G401 (cell line): ENCODE measurements around the gene METTL17. TPM values are rescaled to one million over a fixed set of nuclear protein-coding genes. Genes with fewer than 3 reads are reported as not detected.
"Not testable (repeated sequence)": the region's sequence is repeated elsewhere in the genome, so short reads cannot be mapped to it uniquely, and the experiment has no call there.

Experiments used
- DNase-seq: peaks from one replicate; pipeline ENCODE4 v3.0.0-alpha.2; 2015; ENCODE audit warnings: low spot score
- in situ Hi-C: cut with HindIII; loops from 2 replicates; pipeline ENCODE4 v1.10.0; 2016; ENCODE audit warnings: low sequenced_read_pairs, mixed read lengths
- total RNA-seq: library from RNA; depleted of rRNA; stranded (reverse); fragments of >200 nt; shearing (Covaris generic); gene quantifications from 2 replicates; pipeline ENCODE4 v1.2.3, GENCODE V29; 2014; rRNA removed

Gene METTL17, protein sequence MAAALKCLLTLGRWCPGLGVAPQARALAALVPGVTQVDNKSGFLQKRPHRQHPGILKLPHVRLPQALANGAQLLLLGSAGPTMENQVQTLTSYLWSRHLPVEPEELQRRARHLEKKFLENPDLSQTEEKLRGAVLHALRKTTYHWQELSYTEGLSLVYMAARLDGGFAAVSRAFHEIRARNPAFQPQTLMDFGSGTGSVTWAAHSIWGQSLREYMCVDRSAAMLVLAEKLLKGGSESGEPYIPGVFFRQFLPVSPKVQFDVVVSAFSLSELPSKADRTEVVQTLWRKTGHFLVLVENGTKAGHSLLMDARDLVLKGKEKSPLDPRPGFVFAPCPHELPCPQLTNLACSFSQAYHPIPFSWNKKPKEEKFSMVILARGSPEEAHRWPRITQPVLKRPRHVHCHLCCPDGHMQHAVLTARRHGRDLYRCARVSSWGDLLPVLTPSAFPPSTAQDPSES
- total RNA-seq: 88.2 and 157 TPM in 2 replicates

GRCh38 chr14:20989787-20990600 is at the start of gene METTL17:
TSS of gene METTL17 (plus strand) at chr14:20989980. CDS start at chr14:20990003, 23 bp downstream.
- DNase-seq: peak; percentile 97
- in situ Hi-C loops: no loop called here

- DNase-seq, in situ Hi-C loops: not testable (repeated sequence)
Observed at GRCh38 chr14:20945146-20945545, 44.6 kb upstream of the METTL17 start.

GRCh38 chr14:20946707-20947106 is 43.1 kb upstream of the METTL17 start:
- DNase-seq, in situ Hi-C loops: not testable (repeated sequence)

- in situ Hi-C loops, DNase-seq: not testable (repeated sequence)
Observed at GRCh38 chr14:20954736-20955537, 34.8 kb upstream of the METTL17 start, which contains the start of gene RNASE2. TSS of gene RNASE2 (plus strand) at chr14:20955487. CDS start at chr14:20955772, 285 bp downstream.

DNA sequence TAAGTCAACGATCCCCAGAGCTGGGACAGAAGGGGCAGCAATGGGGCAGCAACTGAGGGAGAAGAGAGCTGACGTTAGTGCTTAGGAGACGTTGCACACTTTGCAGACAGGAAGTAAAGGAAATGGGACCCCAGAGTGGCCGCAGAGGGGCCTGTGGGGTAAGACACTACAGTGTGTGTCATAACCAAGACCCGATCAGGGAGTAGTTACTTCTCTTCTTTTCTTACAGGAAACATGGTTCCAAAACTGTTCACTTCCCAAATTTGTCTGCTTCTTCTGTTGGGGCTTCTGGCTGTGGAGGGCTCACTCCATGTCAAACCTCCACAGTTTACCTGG is 34.3 kb upstream of the METTL17 start:
- DNase-seq, in situ Hi-C loops: not testable (repeated sequence)

DNA sequence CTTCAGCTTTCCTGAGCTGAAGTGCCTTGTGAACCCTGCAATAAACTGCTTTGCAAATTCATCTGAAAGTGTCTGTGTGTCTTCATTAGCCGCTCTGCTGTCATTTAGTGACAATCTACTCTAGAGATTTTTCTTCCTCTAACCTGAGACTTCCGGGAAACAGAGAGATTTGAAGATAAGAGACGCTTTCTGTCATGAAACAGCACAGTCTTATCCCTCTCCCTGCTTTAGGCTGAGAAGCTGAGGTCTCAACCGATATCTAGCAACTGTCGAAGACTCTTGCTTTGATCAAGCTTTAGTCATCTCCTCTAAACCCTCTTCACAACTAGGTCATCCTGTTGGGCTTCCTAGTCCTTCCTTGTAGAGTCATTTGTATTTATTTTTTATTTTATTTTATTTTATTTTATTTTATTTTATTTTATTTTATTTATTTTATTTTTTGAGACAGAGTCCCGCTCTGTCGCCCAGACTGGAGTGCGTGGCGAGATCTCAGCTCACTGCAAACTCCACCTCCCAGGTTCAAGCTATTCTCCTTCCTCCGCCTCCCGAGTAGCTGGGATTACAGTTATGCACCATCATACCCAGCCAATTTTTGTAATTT is 33.3 kb upstream of the METTL17 start:
- no peak for DNase-seq

DNA sequence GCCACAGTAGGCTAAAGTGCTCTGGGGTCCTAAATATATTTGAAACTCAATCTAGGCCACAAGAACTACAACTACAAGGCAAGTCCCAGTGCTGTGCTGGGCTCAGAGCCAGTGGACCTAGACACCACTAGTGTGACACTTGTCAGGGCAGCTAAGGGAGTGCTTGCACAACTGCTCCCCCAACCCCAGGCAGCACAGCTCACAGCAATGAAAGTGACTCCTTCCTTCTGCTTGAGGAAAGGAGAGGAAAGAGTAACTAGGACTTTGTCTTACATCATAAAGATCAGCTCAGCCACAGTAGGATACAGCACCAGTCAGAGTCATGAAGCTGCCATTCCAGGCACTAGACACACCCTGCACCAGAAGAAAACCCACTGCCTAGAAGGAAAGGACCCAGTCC is 30.8 kb upstream of the METTL17 start:
- DNase-seq, in situ Hi-C loops: not testable (repeated sequence)

More for the DNA sequence above, 33.3 kb upstream of the METTL17 start:
- in situ Hi-C loops: no loop called here

DNA sequence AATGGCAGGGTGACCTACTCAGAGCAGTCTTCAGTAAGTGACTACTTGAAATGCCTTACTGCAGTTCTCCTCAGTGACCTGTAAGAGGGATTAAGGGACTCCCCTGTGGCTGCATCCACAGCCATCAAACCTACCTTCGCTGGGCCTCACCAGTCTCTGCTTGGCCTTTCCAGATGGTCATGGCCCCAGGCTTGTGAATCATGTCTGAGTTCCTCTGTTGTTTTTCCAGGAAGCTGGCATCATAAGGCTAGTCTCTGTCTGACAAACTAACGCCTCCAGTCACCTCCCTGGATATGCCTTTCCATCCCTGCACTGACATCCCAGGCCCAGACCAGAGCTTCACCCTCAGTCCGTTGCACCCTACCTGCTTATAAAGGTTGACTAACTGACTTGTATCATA is 20.4 kb upstream of the METTL17 start:
- no peak for DNase-seq
- in situ Hi-C loops: no loop called here

DNA sequence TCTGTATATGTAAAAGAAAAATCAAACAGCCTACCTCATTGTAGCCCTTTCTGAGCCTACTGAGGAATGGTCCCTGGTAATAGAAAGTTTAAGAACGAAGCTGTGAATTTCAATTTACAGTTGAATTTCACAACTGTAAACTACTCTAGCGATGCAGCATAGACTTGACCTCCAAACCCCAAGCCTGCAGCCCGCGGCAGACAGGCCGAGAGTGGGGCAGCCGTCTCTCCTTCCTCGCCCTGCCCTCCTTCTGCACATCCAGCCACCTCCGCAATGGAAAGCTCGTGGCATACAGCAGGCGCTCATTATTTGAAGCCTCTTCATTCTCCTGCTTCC is 19.2 kb upstream of the METTL17 start:
- no peak for DNase-seq
- in situ Hi-C loops: no loop called here

DNA sequence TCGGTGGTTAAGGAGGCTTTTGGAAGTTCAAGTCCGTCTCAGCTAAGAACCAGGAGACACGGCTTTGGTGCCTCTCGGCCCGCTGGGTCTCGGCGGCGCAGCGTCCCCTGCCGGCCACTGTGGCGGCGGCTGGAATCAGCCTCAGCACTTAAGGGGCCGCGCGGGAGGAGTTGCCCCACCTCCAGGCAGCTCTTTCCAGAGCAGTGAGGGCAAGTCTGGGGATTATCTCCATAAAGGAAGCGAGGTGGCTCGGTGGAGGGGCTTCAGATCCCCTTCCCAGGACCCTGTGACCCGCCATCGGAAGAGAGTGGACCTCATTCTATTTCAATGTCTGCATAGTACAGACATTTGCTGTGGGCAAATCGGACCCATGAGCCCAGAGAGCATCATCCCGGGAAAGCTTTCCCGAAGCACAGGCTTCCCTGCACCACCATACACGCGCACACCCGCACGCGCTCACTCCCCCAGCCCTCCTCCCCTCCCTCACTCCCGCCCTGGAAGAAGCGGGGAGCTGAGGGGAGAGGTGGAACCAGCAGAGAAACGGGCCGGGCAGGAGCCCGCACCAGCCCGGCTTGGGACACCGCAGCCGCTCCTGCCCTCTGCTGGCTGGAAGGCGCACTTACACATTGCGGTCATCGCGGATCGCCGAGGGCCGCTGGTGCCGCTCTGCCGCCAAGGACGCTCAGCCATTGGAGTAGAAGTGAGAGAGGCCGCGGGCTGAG is 18.6 kb upstream of the METTL17 start:
- peak; percentile 80 for DNase-seq
- in situ Hi-C loops: no loop called here

- no peak for DNase-seq
- in situ Hi-C loops: no loop called here
Observed at GRCh38 chr14:20971705-20972021, 18.1 kb upstream of the METTL17 start.

DNA sequence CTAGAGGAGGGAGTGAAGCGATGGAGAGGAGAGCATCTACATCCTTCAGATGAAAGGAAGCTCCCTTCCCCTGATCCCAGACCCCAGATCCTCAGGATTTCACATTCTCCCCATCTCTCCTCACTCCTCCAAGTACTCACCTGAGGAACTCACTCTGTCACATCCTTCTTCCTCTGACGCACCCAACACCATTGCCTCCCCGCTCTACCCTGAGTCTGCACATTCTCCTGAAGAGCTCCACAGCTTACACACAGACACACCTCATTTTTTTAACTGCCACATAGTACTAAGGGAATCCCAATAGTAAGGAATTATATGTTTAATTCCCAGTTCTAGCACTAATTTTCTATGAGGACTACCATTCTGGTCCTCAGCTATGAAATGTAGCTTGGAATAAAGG is 16.3 kb upstream of the METTL17 start:
- in situ Hi-C loops: no loop called here
- DNase-seq: no peak

DNA sequence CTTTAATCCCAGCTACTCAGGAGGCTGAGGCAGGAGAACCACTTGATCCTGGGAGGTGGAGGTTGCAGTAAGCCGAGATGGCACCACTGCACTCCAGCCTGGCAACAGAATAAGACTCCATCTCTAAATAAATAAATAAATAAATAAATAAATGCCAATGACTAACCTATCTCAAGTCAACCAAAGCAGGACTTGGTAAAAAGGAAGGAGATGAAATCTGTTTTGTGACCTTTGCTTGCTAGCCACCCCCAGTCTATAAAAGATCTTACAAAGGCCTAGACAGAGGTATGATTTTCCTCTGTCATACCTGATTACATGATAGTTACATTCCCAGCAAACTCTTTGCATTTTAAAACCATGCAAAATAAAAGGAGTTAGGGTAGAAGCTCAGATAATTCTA is 13.5 kb upstream of the METTL17 start:
- in situ Hi-C loops: no loop called here

GRCh38 chr14:20978687-20979086 is 11.1 kb upstream of the METTL17 start:
- in situ Hi-C loops: no loop called here
- no peak for DNase-seq

More for the DNA sequence above, 13.5 kb upstream of the METTL17 start:
- DNase-seq: no peak

DNA sequence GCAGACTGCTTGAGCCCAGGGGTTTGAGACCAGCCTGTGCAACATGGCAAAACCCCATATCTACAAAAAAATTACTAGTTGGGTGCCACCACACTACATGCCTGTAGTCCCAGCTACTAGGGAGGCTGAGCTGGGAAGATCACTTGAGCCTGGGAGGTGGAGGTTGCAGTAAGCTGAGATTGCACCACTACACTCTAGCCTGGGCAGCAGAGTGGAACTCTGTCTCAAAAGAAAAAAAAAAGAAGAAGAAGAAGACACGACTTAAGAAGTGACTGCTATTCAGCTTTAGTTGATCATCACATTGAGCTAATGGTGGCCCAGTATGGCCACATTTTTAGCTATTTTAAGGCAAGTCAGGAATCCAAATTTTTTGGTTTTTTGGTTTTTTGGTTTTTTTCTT is 8.9 kb upstream of the METTL17 start:
- no peak for DNase-seq
- in situ Hi-C loops: no loop called here

DNA sequence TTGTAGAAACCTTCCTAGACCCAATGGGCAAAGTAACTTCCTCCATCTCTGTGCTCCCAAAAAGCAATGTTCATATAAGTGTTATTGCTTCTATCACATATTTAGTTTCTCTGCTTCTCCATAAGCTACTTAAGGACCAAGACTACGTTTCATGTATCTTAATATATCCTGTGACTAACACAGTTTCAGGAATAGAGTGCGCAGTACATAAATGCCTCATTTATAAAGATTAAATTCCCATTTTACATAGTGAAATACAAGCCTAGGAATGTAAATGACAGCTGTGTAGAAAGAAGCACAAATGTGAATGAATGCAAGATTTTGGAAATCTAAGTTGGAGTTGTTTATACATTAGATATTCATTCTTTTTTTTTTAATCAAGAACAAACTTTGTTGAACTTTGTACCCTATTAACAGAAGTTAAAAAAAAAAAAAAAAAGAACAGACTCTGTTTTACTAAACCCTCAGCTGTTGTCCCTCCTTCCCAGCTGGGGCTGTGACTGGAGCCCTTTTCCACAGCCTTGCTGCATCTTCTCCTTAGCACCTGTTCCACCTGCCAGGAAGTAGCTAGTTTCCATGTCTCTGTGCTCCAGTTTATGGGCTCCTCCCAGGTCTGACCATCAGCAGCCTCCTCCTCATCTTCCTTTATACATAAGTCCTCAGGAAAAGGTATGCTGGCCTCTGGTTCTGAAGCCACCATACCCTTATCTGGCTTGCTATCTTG is 7.0 kb upstream of the METTL17 start:
- in situ Hi-C loops: no loop called here
- no peak for DNase-seq

DNA sequence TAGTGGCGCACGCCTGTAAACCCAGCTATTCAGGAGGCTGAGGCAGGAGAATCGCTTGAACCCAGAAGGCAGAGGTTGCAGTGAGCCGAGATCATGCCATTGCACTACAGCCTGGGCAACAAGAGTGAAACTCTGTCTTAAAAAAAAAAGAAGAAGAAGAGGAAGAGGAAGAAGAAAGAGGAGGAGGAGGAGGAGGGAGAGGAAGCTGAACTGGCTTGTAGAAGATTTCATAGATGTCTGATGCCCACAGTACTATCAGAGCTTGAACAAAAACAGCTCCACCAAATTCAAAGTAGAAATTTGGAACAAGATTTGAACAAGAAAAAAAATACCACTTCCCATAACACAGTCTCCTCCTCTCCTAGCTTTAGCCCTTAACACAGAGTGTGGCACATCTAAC is 4.1 kb upstream of the METTL17 start:
- DNase-seq, in situ Hi-C loops: not testable (repeated sequence)

DNA sequence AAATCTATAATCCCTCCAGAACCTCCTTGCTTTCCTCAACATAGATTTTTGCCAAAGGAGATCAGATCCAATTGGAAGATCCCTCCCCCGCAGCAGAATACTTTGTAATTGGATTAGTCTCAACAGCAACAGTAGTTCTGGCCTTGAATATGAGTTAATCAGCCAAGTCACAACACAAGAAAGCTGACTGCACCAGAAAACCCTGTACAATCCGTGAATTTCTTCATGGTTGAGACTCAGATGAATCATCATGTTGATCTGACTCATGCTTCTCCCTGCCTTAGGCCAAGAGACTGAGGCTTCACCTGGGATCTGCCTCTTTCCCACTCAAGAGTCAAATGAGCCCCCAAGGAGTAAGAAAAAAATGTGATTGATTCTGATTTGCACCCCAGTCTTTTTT is 3.0 kb upstream of the METTL17 start:
- in situ Hi-C loops: no loop called here

More for the DNA sequence above, 3.0 kb upstream of the METTL17 start:
- no peak for DNase-seq
